Measurements from ENCODE around the gene PPM1L.

GRCh38 chr3:161054860-161055604 lies 299.0 kb downstream of the PPM1L start:
- TF ChIP-seq ZNF70 (CRISPR knock-in tag; IDR thresholded peaks at IDR 0.05) (no peak), PATZ1 (CRISPR knock-in tag; IDR thresholded peaks at IDR 0.05; ENCODE audit: borderline replicate concordance) (no peak)

Measured in SK-N-SH treated with all-trans-retinoic acid at 6 μM for 48 hours (cell line).